ENCODE results near the gene ZNF557.
"Not testable (repeated sequence)": the region's sequence is repeated elsewhere in the genome, so short reads cannot be mapped to it uniquely, and the experiment has no call there.

ZNF557 gene

DNA sequence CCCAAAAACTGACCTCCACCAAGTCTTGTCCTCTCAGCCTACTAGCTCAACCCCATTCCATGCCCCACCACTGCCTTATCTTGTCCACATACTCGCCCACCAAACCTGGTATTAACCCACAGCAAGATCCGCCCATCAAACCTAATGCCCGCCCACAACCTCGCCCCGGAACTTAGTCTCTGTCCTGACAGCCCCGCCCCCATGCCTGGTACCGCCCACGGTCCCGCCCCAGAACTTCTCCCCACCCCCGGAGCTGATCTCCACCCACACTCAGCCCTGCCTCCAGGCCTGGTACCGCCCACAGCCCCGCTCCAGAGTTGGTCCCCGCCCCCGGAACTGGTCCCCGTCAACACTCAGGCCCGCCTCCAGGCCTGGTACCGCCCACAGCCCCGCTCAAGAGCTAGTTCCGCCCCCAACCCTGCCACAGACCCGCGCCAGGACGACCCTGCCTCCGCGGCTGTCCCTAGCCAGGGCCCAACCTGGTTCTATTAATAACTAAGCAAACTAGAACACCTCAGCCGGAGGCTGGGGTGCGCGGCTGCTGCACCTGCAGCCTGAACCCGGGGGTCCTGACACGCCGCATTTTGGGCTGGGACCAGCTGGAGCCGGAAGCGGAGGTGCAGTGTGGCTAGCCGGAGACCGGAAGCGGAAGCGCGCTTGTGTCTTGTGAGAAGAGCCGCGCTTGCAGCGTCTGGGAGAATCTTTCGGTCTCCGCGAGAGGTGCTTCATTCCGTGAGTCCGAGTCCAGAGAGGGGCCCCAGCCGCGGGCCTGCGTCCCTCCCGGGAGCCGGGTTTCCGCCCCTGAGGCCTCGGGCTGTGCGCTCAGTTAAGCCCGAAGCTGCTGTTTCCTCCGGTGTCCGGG is at the start of gene ZNF557:
Gene ZNF557, plus strand, starts transcription at position 662 of the 862 bp plus-strand sequence. CDS start 5,372 bp downstream, outside the sequence.
- peak within 1 kb of the TSS; percentile 97 for H3K9ac ChIP-seq (ENCODE audit: low read depth, low read length)
- no peaks in the 10 kb centered on the region; the same call in 1 of the 2 replicates for H3K4me1 ChIP-seq (ENCODE audit: insufficient read depth, low read length)
- H3K36me3 ChIP-seq (ENCODE audit: insufficient read depth, low read length) = peaks cover 16% of the 10 kb centered on the region
- no peaks in the 10 kb centered on the region for H3K9me3 ChIP-seq (ENCODE audit: control insufficient read depth, insufficient read depth, low read length)

DNA sequence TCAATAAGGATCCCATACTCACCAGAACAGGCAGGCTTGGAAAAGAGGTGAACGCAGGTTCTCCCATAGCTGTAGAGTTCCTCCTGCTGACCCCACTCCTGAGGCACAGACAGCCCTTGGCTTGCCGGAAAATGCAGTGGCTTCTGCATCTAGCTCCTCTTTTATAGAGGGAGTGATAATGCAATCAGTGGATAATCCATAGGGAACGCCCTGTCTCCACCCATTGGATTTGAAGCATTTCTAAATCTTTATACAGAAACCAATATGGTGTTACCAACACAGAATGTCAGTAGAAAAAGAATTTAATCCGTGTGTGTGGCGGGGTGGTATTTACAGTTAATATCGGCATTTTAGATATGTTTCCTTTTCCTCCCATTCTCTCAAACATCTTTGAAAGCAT is 48.2 kb upstream of the ZNF557 start, which contains the start of gene MBD3L2B:
Gene MBD3L2B, minus strand, starts transcription at position 101 of the 400 bp plus-strand sequence. Its CDS starts 34 bp downstream, at position 67.
- H3K36me3 ChIP-seq (ENCODE audit: insufficient read depth, low read length); H3K9me3 ChIP-seq (ENCODE audit: control insufficient read depth, insufficient read depth, low read length); H3K4me1 ChIP-seq (ENCODE audit: insufficient read depth, low read length); H3K9ac ChIP-seq (ENCODE audit: low read depth, low read length): not testable (repeated sequence)

DNA sequence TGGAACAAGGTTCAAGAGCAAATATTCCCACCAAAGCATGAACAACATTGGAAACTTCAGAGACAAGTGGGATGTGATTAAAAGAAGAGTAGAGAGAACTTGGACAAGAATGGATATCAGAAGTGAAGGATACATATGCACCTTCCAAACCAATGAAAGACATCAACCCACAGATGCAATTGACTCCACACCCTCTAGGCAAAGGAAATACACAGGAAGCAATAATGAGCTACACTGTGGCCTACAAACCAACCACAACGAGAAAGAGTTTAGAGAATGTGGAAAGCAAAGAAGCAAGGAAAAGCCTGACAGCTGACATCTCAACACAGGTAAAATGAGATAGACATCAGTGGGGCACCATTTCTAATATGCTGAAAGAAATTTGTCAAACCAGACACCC is 40.7 kb upstream of the ZNF557 start:
- not testable (repeated sequence) for H3K4me1 ChIP-seq (ENCODE audit: insufficient read depth, low read length); H3K36me3 ChIP-seq (ENCODE audit: insufficient read depth, low read length); H3K9me3 ChIP-seq (ENCODE audit: control insufficient read depth, insufficient read depth, low read length); H3K9ac ChIP-seq (ENCODE audit: low read depth, low read length)

DNA sequence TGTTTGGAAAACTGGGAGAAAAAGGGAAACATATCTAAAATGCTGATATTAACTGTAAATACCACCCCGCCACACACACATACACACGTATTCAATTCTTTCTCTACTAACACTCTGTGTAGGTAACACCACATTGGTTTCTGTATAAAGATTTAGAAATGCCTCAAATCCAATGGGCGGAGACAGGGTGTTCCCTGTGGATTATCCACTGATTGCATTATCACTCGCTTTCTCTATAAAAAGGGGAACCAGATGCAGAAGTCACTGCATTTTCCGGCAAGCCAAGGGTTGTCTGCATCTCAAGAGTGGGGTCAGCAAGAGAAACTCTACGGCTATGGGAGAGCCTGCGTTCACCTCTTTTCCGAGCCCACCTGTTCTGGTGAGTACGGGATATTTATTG is 39.2 kb upstream of the ZNF557 start, which contains the start of gene MBD3L5:
Gene MBD3L5, plus strand, starts transcription at position 301 of the 400 bp plus-strand sequence. Its CDS starts 34 bp downstream, at position 335.
- not testable (repeated sequence) for H3K9me3 ChIP-seq (ENCODE audit: control insufficient read depth, insufficient read depth, low read length); H3K4me1 ChIP-seq (ENCODE audit: insufficient read depth, low read length); H3K36me3 ChIP-seq (ENCODE audit: insufficient read depth, low read length); H3K9ac ChIP-seq (ENCODE audit: low read depth, low read length)

DNA sequence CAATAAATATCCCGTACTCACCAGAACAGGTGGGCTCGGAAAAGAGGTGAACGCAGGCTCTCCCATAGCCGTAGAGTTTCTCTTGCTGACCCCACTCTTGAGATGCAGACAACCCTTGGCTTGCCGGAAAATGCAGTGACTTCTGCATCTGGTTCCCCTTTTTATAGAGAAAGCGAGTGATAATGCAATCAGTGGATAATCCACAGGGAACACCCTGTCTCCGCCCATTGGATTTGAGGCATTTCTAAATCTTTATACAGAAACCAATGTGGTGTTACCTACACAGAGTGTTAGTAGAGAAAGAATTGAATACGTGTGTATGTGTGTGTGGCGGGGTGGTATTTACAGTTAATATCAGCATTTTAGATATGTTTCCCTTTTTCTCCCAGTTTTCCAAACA is 29.4 kb upstream of the ZNF557 start, which contains the start of gene MBD3L4:
Gene MBD3L4, minus strand, starts transcription at position 101 of the 400 bp plus-strand sequence. Its CDS starts 35 bp downstream, at position 66.
- not testable (repeated sequence) for H3K9me3 ChIP-seq (ENCODE audit: control insufficient read depth, insufficient read depth, low read length); H3K9ac ChIP-seq (ENCODE audit: low read depth, low read length); H3K4me1 ChIP-seq (ENCODE audit: insufficient read depth, low read length); H3K36me3 ChIP-seq (ENCODE audit: insufficient read depth, low read length)

DNA sequence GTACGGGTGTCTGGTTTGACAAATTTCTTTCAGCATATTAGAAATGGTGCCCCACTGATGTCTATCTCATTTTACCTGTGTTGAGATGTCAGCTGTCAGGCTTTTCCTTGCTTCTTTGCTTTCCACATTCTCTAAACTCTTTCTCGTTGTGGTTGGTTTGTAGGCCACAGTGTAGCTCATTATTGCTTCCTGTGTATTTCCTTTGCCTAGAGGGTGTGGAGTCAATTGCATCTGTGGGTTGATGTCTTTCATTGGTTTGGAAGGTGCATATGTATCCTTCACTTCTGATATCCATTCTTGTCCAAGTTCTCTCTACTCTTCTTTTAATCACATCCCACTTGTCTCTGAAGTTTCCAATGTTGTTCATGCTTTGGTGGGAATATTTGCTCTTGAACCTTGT is 27.9 kb upstream of the ZNF557 start:
- not testable (repeated sequence) for H3K36me3 ChIP-seq (ENCODE audit: insufficient read depth, low read length); H3K9me3 ChIP-seq (ENCODE audit: control insufficient read depth, insufficient read depth, low read length); H3K9ac ChIP-seq (ENCODE audit: low read depth, low read length); H3K4me1 ChIP-seq (ENCODE audit: insufficient read depth, low read length)

DNA sequence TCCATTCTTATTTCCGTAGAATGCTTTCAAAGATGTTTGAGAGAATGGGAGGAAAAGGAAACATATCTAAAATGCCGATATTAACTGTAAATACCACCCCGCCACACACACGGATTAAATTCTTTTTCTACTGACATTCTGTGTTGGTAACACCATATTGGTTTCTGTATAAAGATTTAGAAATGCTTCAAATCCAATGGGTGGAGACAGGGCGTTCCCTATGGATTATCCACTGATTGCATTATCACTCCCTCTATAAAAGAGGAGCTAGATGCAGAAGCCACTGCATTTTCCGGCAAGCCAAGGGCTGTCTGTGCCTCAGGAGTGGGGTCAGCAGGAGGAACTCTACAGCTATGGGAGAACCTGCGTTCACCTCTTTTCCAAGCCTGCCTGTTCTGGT is 20.5 kb upstream of the ZNF557 start, which contains the start of gene MBD3L2:
Gene MBD3L2, plus strand, starts transcription at position 301 of the 400 bp plus-strand sequence. Its CDS starts 53 bp downstream, at position 354.
- not testable (repeated sequence) for H3K9ac ChIP-seq (ENCODE audit: low read depth, low read length); H3K36me3 ChIP-seq (ENCODE audit: insufficient read depth, low read length); H3K9me3 ChIP-seq (ENCODE audit: control insufficient read depth, insufficient read depth, low read length); H3K4me1 ChIP-seq (ENCODE audit: insufficient read depth, low read length)

DNA sequence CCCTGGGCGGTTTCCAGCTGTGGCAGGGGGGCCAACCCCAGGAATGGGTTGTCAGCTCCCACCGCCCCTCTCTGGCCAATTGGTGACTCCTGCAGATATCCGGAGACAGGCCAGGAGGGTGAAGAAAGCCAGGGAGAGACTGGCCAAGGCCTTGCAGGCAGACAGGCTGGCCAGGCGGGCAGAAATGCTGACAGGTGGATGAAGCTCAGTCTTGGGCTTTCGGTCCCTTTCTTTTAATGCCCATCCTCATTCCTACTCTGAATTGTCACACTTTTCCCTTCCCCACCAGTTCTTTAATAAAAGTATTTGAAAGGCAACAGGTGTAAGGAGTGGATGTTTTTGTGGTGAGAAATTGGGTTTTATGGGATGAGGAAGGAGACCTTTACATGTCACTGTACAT is 18.1 kb upstream of the ZNF557 start:
- not testable (repeated sequence) for H3K9me3 ChIP-seq (ENCODE audit: control insufficient read depth, insufficient read depth, low read length); H3K9ac ChIP-seq (ENCODE audit: low read depth, low read length); H3K36me3 ChIP-seq (ENCODE audit: insufficient read depth, low read length); H3K4me1 ChIP-seq (ENCODE audit: insufficient read depth, low read length)

DNA sequence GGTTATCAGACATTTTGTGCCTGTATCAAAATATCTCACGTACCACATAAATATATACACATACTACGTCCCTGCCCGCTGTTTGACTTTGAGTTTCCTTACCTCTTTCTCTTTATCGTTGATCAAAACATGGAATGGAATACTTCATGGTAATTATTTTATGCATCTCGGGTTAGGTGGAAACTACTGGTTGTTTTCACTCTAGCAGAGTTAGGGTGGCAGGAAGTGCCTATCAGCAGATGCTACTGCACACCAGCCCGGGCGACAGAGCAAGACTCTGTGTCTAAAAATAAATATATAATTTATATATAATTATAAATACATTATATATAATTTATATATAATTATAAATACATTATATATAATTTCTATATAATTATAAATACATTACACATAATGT is 16.6 kb upstream of the ZNF557 start:
- H3K9ac ChIP-seq (ENCODE audit: low read depth, low read length); H3K4me1 ChIP-seq (ENCODE audit: insufficient read depth, low read length); H3K36me3 ChIP-seq (ENCODE audit: insufficient read depth, low read length); H3K9me3 ChIP-seq (ENCODE audit: control insufficient read depth, insufficient read depth, low read length): not testable (repeated sequence)

DNA sequence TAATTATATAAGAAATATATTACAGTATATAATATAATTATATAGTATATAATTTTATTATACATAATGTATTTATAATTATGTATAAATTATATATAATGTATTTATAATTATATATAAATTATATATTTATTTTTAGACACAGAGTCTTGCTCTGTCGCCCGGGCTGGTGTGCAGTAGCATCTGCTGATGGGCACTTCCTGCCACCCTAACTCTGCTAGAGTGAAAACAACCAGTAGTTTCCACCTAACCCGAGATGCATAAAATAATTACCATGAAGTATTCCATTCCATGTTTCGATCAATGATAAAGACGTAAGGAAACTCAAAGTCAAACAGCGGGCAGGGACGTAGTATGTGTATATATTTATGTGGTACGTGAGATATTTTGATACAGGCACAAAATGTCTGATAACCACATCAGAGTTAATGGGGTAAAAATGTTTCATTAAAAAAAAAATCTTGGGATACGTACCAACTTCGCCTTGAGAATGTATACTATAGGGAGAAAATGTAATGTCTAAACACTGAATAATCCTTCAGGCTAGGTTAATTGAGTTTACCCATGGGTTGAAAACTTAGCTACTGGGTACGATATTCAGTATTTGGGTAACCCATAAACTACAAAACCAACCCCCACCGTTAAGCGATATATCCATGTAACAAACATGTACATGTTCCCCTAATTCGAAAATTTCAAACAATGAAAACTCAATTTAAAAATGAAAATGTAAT is 14.7 kb upstream of the ZNF557 start:
- not testable (repeated sequence) for H3K4me1 ChIP-seq (ENCODE audit: insufficient read depth, low read length); H3K9ac ChIP-seq (ENCODE audit: low read depth, low read length); H3K9me3 ChIP-seq (ENCODE audit: control insufficient read depth, insufficient read depth, low read length); H3K36me3 ChIP-seq (ENCODE audit: insufficient read depth, low read length)

DNA sequence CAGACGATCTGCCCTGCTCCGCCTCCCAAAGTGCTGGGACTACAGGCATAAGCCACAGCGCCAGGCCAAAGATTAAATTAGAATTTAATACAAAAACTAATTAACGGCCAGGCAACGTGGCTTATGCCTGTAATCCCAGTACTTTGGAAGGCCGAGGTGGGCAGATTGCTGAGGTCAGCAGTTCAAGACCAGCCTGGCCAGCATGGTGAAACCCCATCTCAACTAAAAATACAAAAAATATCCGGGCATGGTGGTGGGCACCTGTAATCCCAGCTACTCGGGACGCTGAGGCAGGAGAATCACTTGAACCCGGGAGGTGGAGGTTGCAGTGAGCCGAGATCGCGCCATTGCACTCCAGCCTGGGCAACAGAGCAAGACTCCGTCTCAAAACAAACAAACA is 13.8 kb upstream of the ZNF557 start:
- not testable (repeated sequence) for H3K4me1 ChIP-seq (ENCODE audit: insufficient read depth, low read length); H3K9me3 ChIP-seq (ENCODE audit: control insufficient read depth, insufficient read depth, low read length); H3K36me3 ChIP-seq (ENCODE audit: insufficient read depth, low read length); H3K9ac ChIP-seq (ENCODE audit: low read depth, low read length)

DNA sequence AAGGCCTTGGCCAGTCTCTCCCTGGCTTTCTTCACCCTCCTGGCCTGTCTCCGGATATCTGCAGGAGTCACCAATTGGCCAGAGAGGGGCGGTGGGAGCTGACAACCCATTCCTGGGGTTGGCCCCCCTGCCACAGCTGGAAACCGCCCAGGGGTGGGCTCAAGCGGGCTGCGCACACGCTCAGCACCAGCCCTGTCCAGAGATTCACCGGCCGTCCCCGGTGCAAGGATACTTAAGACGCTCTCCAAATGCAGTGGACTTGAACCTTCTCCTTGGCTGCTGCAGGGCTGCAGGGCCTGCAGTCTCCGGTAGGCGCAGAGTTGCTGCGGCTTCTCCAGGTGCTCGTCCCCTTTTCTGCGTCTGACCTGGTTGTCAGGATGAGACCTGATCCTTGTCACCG is 13.1 kb upstream of the ZNF557 start:
- not testable (repeated sequence) for H3K36me3 ChIP-seq (ENCODE audit: insufficient read depth, low read length); H3K9me3 ChIP-seq (ENCODE audit: control insufficient read depth, insufficient read depth, low read length)

DNA sequence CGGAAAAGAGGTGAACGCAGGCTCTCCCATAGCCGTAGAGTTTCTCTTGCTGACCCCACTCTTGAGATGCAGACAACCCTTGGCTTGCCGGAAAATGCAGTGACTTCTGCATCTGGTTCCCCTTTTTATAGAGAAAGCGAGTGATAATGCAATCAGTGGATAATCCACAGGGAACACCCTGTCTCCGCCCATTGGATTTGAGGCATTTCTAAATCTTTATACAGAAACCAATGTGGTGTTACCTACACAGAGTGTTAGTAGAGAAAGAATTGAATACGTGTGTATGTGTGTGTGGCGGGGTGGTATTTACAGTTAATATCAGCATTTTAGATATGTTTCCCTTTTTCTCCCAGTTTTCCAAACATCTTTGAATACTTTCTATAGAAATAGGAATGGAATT is 10.9 kb upstream of the ZNF557 start, which contains the start of gene MBD3L3:
Gene MBD3L3, minus strand, starts transcription at position 101 of the 400 bp plus-strand sequence. Its CDS starts 71 bp downstream, at position 30.
- not testable (repeated sequence) for H3K9me3 ChIP-seq (ENCODE audit: control insufficient read depth, insufficient read depth, low read length); H3K36me3 ChIP-seq (ENCODE audit: insufficient read depth, low read length); H3K9ac ChIP-seq (ENCODE audit: low read depth, low read length); H3K4me1 ChIP-seq (ENCODE audit: insufficient read depth, low read length)

More for the DNA sequence above, 13.1 kb upstream of the ZNF557 start:
- not testable (repeated sequence) for H3K4me1 ChIP-seq (ENCODE audit: insufficient read depth, low read length); H3K9ac ChIP-seq (ENCODE audit: low read depth, low read length)

DNA sequence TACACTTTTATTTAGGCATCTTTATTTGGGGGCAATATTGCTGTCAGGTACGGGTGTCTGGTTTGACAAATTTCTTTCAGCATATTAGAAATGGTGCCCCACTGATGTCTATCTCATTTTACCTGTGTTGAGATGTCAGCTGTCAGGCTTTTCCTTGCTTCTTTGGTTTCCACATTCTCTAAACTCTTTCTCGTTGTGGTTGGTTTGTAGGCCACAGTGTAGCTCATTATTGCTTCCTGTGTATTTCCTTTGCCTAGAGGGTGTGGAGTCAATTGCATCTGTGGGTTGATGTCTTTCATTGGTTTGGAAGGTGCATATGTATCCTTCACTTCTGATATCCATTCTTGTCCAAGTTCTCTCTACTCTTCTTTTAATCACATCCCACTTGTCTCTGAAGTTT is 9.5 kb upstream of the ZNF557 start:
- H3K4me1 ChIP-seq (ENCODE audit: insufficient read depth, low read length); H3K9ac ChIP-seq (ENCODE audit: low read depth, low read length); H3K9me3 ChIP-seq (ENCODE audit: control insufficient read depth, insufficient read depth, low read length); H3K36me3 ChIP-seq (ENCODE audit: insufficient read depth, low read length): not testable (repeated sequence)

DNA sequence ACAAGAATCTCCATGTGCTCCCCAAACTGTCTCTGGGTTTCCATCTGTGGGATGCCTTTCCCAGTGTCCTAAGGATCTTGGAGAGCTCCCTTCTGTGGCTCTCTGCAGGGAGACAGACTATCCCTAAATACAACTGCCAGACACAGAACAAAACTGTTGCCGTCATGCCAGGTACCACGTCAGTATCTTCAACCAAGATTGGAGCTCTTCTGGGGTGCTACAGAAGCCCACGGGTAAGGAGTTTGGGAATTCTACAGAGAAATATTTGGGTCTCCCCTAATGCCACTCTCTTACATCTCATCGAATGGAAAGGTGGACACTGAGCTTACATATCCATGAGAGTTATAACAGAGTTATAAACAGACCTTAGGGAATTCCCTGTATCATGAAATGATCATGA is 6.2 kb upstream of the ZNF557 start:
- Histone ChIP-seq H3K9me3 (ENCODE audit: control insufficient read depth, insufficient read depth, low read length) (no peaks in the 10 kb centered on the region), H3K4me1 (ENCODE audit: insufficient read depth, low read length) (no peaks in the 10 kb centered on the region), H3K36me3 (ENCODE audit: insufficient read depth, low read length) (no peaks in the 10 kb centered on the region), H3K9ac (ENCODE audit: low read depth, low read length) (no peak overlapping the region)
